Measurements from ENCODE around the gene TMEM259. TPM values are rescaled to one million over a fixed set of nuclear protein-coding genes. Genes with fewer than 3 reads are reported as not detected.

Gene TMEM259
- total and polyA plus RNA-seq, 9 of the 15 experiments (the other 6 are each of a cell fraction or from before 2014, with no cell fraction given), result 0.52 to 231 (median 63.6) TPM

GRCh38 chr19:964761-965694 lies 55.9 kb downstream of the TMEM259 start (continued):
- TF ChIP-seq ZBTB9 (CRISPR knock-in tag; IDR thresholded peaks at IDR 0.05), result no peak
- no peak for TF ChIP-seq ZBTB49 (CRISPR knock-in tag; IDR thresholded peaks at IDR 0.05; ENCODE audit: borderline replicate concordance)
- no peak for TF ChIP-seq ZNF512 (tag; IDR thresholded peaks at IDR 0.05)
- TF ChIP-seq CBX3 (IDR thresholded peaks at IDR 0.05; ENCODE audit: borderline replicate concordance in 1 of 2, low read length in 2 of 2), result peak in 1 of 2 experiments; percentile 86; a peak in 2 of 3 replicates
- TF ChIP-seq KAT2B (IDR thresholded peaks at IDR 0.05; ENCODE audit: low read depth, low read length), result no peak
- no peak for TF ChIP-seq ZFP1 (CRISPR knock-in tag; IDR thresholded peaks at IDR 0.05)
- peak; percentile 97 for TF ChIP-seq ZBTB17 (CRISPR knock-in tag; IDR thresholded peaks at IDR 0.05)
- TF ChIP-seq TRIM24 (IDR thresholded peaks at IDR 0.05), result 0 out of 4 replicates have a peak, but pooled peaks of 1 of the 2 experiments have one; percentile 22
- no peak for TF ChIP-seq TFAP4 (CRISPR knock-in tag; IDR thresholded peaks at IDR 0.05; ENCODE audit: borderline replicate concordance)
- TF ChIP-seq RCOR1 (IDR thresholded peaks at IDR 0.05; ENCODE audit: borderline replicate concordance in 1 of 2, low read depth in 2 of 2, low read length in 2 of 2), result no peak
- TF ChIP-seq, protein P1, sequence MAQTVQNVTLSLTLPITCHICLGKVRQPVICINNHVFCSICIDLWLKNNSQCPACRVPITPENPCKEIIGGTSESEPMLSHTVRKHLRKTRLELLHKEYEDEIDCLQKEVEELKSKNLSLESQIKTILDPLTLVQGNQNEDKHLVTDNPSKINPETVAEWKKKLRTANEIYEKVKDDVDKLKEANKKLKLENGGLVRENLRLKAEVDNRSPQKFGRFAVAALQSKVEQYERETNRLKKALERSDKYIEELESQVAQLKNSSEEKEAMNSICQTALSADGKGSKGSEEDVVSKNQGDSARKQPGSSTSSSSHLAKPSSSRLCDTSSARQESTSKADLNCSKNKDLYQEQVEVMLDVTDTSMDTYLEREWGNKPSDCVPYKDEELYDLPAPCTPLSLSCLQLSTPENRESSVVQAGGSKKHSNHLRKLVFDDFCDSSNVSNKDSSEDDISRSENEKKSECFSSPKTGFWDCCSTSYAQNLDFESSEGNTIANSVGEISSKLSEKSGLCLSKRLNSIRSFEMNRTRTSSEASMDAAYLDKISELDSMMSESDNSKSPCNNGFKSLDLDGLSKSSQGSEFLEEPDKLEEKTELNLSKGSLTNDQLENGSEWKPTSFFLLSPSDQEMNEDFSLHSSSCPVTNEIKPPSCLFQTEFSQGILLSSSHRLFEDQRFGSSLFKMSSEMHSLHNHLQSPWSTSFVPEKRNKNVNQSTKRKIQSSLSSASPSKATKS (CRISPR knock-in tag; IDR thresholded peaks at IDR 0.05), result no peak
